H9 (cell line): ENCODE results near the gene KMT5B. TPM values are rescaled to one million over a fixed set of nuclear protein-coding genes. Genes with fewer than 3 reads are reported as not detected.
A peak's percentile ranks its signal among the peaks of the same experiment; 100 is the strongest.

ENCODE experiments used
- DNase-seq: peaks from one replicate; pipeline ENCODE4 v3.0.0-alpha.2; 2017
- H2AFZ ChIP-seq: one replicate; pipeline ENCODE4 v1.6.1; 2013; ENCODE audit warnings: mild to moderate bottlenecking, low read length, control low read depth, moderate library complexity
- H2AK5ac ChIP-seq: 2 replicates; pipeline ENCODE4 v1.6.1; 2013; ENCODE audit warnings: low read length, control low read depth, mixed read lengths; ENCODE audit not compliant: insufficient read length
- H2BK120ac ChIP-seq: one replicate; pipeline ENCODE4 v1.6.1; 2013; ENCODE audit warnings: low read depth, mild to moderate bottlenecking, low read length, control low read depth, inconsistent platforms; ENCODE audit not compliant: poor library complexity, severe bottlenecking
- H2BK12ac ChIP-seq: 2 replicates; pipeline ENCODE4 v1.6.1; 2013; ENCODE audit warnings: low read length, control low read depth, mixed read lengths, low read depth; ENCODE audit not compliant: insufficient read length
- H2BK15ac ChIP-seq: 2 replicates; pipeline ENCODE4 v1.6.1; 2013; ENCODE audit warnings: low read depth, low read length, control low read depth
- H2BK20ac ChIP-seq: one replicate; pipeline ENCODE4 v1.6.1; 2013; ENCODE audit warnings: low read depth, mild to moderate bottlenecking, low read length, control low read depth, inconsistent platforms; ENCODE audit not compliant: poor library complexity, severe bottlenecking
- H2BK5ac ChIP-seq: 2 replicates; pipeline ENCODE4 v1.6.1; 2013; ENCODE audit warnings: low read length, control low read depth, mixed read lengths; ENCODE audit not compliant: insufficient read length
- H3K14ac ChIP-seq: 2 replicates; pipeline ENCODE4 v1.6.1; 2013; ENCODE audit warnings: low read length, control low read depth; ENCODE audit not compliant: insufficient read depth
- H3K18ac ChIP-seq: 2 replicates; pipeline ENCODE4 v1.6.1; 2013; ENCODE audit warnings: low read depth, mild to moderate bottlenecking, mixed read lengths, low read length, control low read depth; ENCODE audit not compliant: insufficient read length
- H3K23ac ChIP-seq: 2 replicates; pipeline ENCODE4 v1.6.1; 2013; ENCODE audit warnings: low read length, control low read depth, mixed read lengths, low read depth; ENCODE audit not compliant: insufficient read length
- H3K23me2 ChIP-seq: 2 replicates; pipeline ENCODE4 v1.6.1; 2013; ENCODE audit warnings: low read depth, mild to moderate bottlenecking, mixed read lengths, low read length, control low read depth; ENCODE audit not compliant: insufficient read length, poor library complexity, severe bottlenecking
- H3K27ac ChIP-seq: 2 replicates; pipeline ENCODE4 v1.5.1; 2013; ENCODE audit warnings: low read length, control low read depth, mixed read lengths, low read depth; ENCODE audit not compliant: insufficient read length
- H3K27me3 ChIP-seq: 2 replicates; pipeline ENCODE4 v1.6.1; 2013; ENCODE audit warnings: low read length, control low read depth, inconsistent platforms; ENCODE audit not compliant: insufficient read depth
- H3K4ac ChIP-seq: 2 replicates; pipeline ENCODE4 v1.6.1; 2013; ENCODE audit warnings: low read depth, mild to moderate bottlenecking, control low read depth, inconsistent platforms, low read length, moderate library complexity
- H3K4me1 ChIP-seq: 2 replicates; pipeline ENCODE4 v1.6.1; 2013; ENCODE audit warnings: low read length, control low read depth, inconsistent platforms; ENCODE audit not compliant: insufficient read depth
- H3K4me2 ChIP-seq: 2 replicates; pipeline ENCODE4 v1.6.1; 2013; ENCODE audit warnings: low read length, control low read depth, mixed read lengths; ENCODE audit not compliant: insufficient read length, insufficient read depth
- H3K56ac ChIP-seq: 2 replicates; pipeline ENCODE4 v1.6.1; 2013; ENCODE audit warnings: low read depth, mild to moderate bottlenecking, mixed read lengths, low read length, control low read depth; ENCODE audit not compliant: insufficient read length
- H3K79me1 ChIP-seq: 2 replicates; pipeline ENCODE4 v1.6.1; 2013; ENCODE audit warnings: low read depth, mild to moderate bottlenecking, moderate library complexity, low read length, control low read depth, inconsistent platforms; ENCODE audit not compliant: insufficient read depth, poor library complexity, severe bottlenecking
- H3K79me2 ChIP-seq: 2 replicates; pipeline ENCODE4 v1.6.1; 2013; ENCODE audit warnings: low read length, control low read depth, inconsistent platforms; ENCODE audit not compliant: insufficient read depth
- H3K9ac ChIP-seq: 2 replicates; pipeline ENCODE4 v1.6.1; 2013; ENCODE audit warnings: low read length, control low read depth, mixed read lengths; ENCODE audit not compliant: insufficient read length; ENCODE audit errors: extremely low read depth
- H3K9me3 ChIP-seq: one replicate; pipeline ENCODE4 v1.6.1; 2013; ENCODE audit warnings: low read depth, low read length, inconsistent platforms; ENCODE audit not compliant: control insufficient read depth
- H3T11ph ChIP-seq: one replicate; pipeline ENCODE4 v1.6.1; 2013; ENCODE audit warnings: mild to moderate bottlenecking, low read length, control low read depth, inconsistent platforms
- H4K20me1 ChIP-seq: one replicate; pipeline ENCODE4 v1.6.1; 2013; ENCODE audit not compliant: control insufficient read depth, insufficient read length, insufficient read depth
- H4K5ac ChIP-seq: 2 replicates; pipeline ENCODE4 v1.6.1; 2013; ENCODE audit warnings: low read depth, mild to moderate bottlenecking, mixed read lengths, low read length, control low read depth; ENCODE audit not compliant: insufficient read length
- H4K8ac ChIP-seq: replicated peaks from 2 replicates; pipeline ENCODE4 v1.6.1; 2013; ENCODE audit warnings: low read length, control low read depth, mixed read lengths, low read depth; ENCODE audit not compliant: insufficient read length
- H4K91ac ChIP-seq: 2 replicates; pipeline ENCODE4 v1.6.1; 2013; ENCODE audit warnings: low read depth, mild to moderate bottlenecking, moderate library complexity, mixed read lengths, low read length, control low read depth; ENCODE audit not compliant: insufficient read length
- H3K27ac Mint-ChIP-seq, 3 experiments: 2 replicates in 2 of 3; 3 replicates in 1 of 3; pipeline ENCODE4 v1.8.0; 2020 to 2021; ENCODE audit warnings: mixed read lengths in 3 of 3, mild to moderate bottlenecking in 1 of 3, moderate library complexity in 1 of 3
- H3K27me3 Mint-ChIP-seq: 2 replicates; pipeline ENCODE4 v1.8.0; 2021; ENCODE audit warnings: low read depth, mild to moderate bottlenecking, moderate library complexity, mixed read lengths
- H3K36me3 Mint-ChIP-seq, 3 experiments: 2 replicates in 2 of 3; 3 replicates in 1 of 3; pipeline ENCODE4 v1.8.0; 2020 to 2021; ENCODE audit warnings: low read depth in 3 of 3, mixed read lengths in 3 of 3; ENCODE audit not compliant: insufficient read depth in 1 of 3
- H3K4me1 Mint-ChIP-seq, 2 experiments: 2 replicates each; pipeline ENCODE4 v1.8.0; 2020; ENCODE audit warnings: mixed read lengths in 2 of 2
- H3K4me3 Mint-ChIP-seq, 2 experiments: 2 replicates in 1 of 2; 3 replicates in 1 of 2; pipeline ENCODE4 v1.8.0; 2020 to 2021; ENCODE audit warnings: mild to moderate bottlenecking in 2 of 2, mixed read lengths in 2 of 2, moderate library complexity in 1 of 2
- H3K9me3 Mint-ChIP-seq, 2 experiments: 2 replicates in 1 of 2; 3 replicates in 1 of 2; pipeline ENCODE4 v1.8.0; 2020; ENCODE audit warnings: mild to moderate bottlenecking in 2 of 2, mixed read lengths in 2 of 2, moderate library complexity in 1 of 2
- CTCF ChIP-seq: fragments of 200-600 bp; sonication (generic); conservative IDR thresholded peaks from 3 replicates; pipeline ENCODE4 v1.8.0; 2021; ENCODE audit warnings: antibody characterized with exemption, mild to moderate bottlenecking
- WGBS: extraction: QIAGEN DNeasy Blood & Tissue Kit; methylation state at CpG from one replicate; pipeline ENCODE4 v1.1.7; 2013; ENCODE audit warnings: missing lambda C conversion rate, low lambda C conversion rate, mixed read lengths; ENCODE audit not compliant: insufficient read length; ENCODE audit errors: extremely low coverage; 5-methylcytosine and 5-hydroxymethylcytosine counted together
- total RNA-seq: library from RNA; stranded (reverse); gene quantifications from 2 replicates; pipeline ENCODE4 v1.2.1, GENCODE V29; 2021

Gene KMT5B
- total RNA-seq, 1 experiment from 2014 or later = 61.6 TPM

DNA sequence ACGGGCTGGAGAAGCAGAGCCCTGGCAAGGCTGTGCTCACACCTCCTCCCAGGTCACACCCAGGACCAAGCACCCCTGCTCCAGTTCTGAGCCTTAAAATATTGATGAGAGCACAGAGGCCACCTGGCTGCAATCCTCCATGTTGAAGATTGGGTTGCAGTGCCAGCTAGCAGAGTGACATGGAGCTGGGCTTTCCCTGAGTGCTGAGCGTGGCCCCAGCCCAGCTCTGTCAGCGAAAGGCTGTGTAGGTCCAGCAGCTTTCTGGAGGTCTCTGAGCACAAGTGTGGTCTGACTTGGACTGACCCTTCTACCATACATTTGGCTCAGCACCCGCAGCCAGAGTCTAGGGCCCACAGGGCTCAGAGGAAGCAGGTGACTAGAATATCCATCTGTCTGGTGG is 87.9 kb downstream of the KMT5B start:
- Mint-ChIP-seq H3K9me3 (peaks cover 4 to 6% of the 10 kb centered on the region in 2 experiments; a peak in 4 of 5 replicates), H3K27me3 (no peaks in the 10 kb centered on the region), H3K4me1 (peaks cover 60 to 69% of the 10 kb centered on the region in 2 experiments), H3K36me3 (peaks cover 0 to 8% (median 5%) of the 10 kb centered on the region in 3 experiments; a peak in 5 of 7 replicates), H3K4me3 (no peak overlapping the region), H3K27ac (peak overlapping the region; percentile 58 to 97 (median 95); a peak in 2 of 7 replicates)
- no peaks in the 10 kb centered on the region for H3K9me3 ChIP-seq
- peak overlapping the region; percentile 66; the same call in 1 of the 2 replicates for H3K14ac ChIP-seq
- no peak overlapping the region for H2BK15ac ChIP-seq
- H2BK5ac ChIP-seq = no peak overlapping the region
- peaks cover 3% of the 10 kb centered on the region; the same call in 1 of the 2 replicates for H3K79me2 ChIP-seq
- H2AK5ac ChIP-seq = no peak overlapping the region
- H3K27ac ChIP-seq = no peak overlapping the region
- no peak for DNase-seq
- H3T11ph ChIP-seq = no peak overlapping the region
- H3K23ac ChIP-seq = no peak overlapping the region
- no peak overlapping the region for H2BK120ac ChIP-seq
- peak overlapping the region; percentile 57 for H4K91ac ChIP-seq
- peak overlapping the region; percentile 36 for H3K18ac ChIP-seq
- H3K56ac ChIP-seq = no peak overlapping the region
- H4K20me1 ChIP-seq = no peaks in the 10 kb centered on the region
- no peak overlapping the region for H2AFZ ChIP-seq
- no peak overlapping the region for H3K9ac ChIP-seq
- no peak overlapping the region for H3K4ac ChIP-seq
- H3K4me1 ChIP-seq = peaks cover 13% of the 10 kb centered on the region; the same call in 1 of the 2 replicates
- H4K5ac ChIP-seq = no peak overlapping the region
- H4K8ac ChIP-seq = no peak overlapping the region
- H3K23me2 ChIP-seq = peaks cover 15% of the 10 kb centered on the region
- H3K79me1 ChIP-seq = no peaks in the 10 kb centered on the region
- H2BK20ac ChIP-seq = no peak overlapping the region
- H2BK12ac ChIP-seq = peak overlapping the region; percentile 53
- no peak overlapping the region for H3K4me2 ChIP-seq
- no peaks in the 10 kb centered on the region for H3K27me3 ChIP-seq
- no CpG with 5 or more reads among the region's 4 CpGs for WGBS
- no peak for TF ChIP-seq CTCF
